Osteoblast (primary cell): Measurements from ENCODE around the gene TPO. TPM values are rescaled to one million over a fixed set of nuclear protein-coding genes. Genes with fewer than 3 reads are reported as not detected.

Experiments used
- DNase-seq: peaks from one replicate; pipeline ENCODE4 v3.0.0; 2011; ENCODE audit warnings: low spot score, mixed read lengths; ENCODE audit not compliant: insufficient read length; ENCODE audit errors: missing footprints
- H2AFZ ChIP-seq: 2 replicates; pipeline ENCODE4 v1.6.0; 2011; ENCODE audit warnings: mild to moderate bottlenecking, low read length
- H3K27ac ChIP-seq: 2 replicates; pipeline ENCODE4 v1.5.1; 2011; ENCODE audit warnings: mild to moderate bottlenecking, low read depth, low read length, moderate library complexity
- H3K27me3 ChIP-seq: 2 replicates; pipeline ENCODE4 v1.6.0; 2012; ENCODE audit warnings: mild to moderate bottlenecking, control low read depth, inconsistent platforms, low read length, moderate library complexity; ENCODE audit not compliant: insufficient read depth
- H3K36me3 ChIP-seq: 2 replicates; pipeline ENCODE4 v1.5.1; 2011; ENCODE audit warnings: mild to moderate bottlenecking, low read length, control low read depth, moderate library complexity; ENCODE audit not compliant: insufficient read depth
- H3K4me1 ChIP-seq: 2 replicates; pipeline ENCODE4 v1.5.1; 2011; ENCODE audit warnings: mild to moderate bottlenecking, low read length, control low read depth, moderate library complexity; ENCODE audit not compliant: insufficient read depth
- H3K4me2 ChIP-seq: 2 replicates; pipeline ENCODE4 v1.6.0; 2011; ENCODE audit warnings: mild to moderate bottlenecking, low read length; ENCODE audit not compliant: insufficient read depth
- H3K4me3 ChIP-seq: fragments of 200-600 bp; sonication (generic); 3 replicates; pipeline ENCODE4 v1.5.1; 2012; ENCODE audit warnings: mild to moderate bottlenecking, low read length, inconsistent platforms; ENCODE audit not compliant: insufficient read depth
- H3K79me2 ChIP-seq: 2 replicates; pipeline ENCODE4 v1.6.0; 2012; ENCODE audit warnings: mild to moderate bottlenecking, low read length, control low read depth, inconsistent platforms; ENCODE audit not compliant: insufficient read depth
- H3K9me3 ChIP-seq: 2 replicates; pipeline ENCODE4 v1.5.1; 2011; ENCODE audit warnings: low read depth, low read length, control low read depth
- H4K20me1 ChIP-seq: 2 replicates; pipeline ENCODE4 v1.6.0; 2012; ENCODE audit warnings: mild to moderate bottlenecking, low read length, control low read depth; ENCODE audit not compliant: insufficient read depth
- total RNA-seq: library from RNA; depleted of rRNA; stranded (reverse); fragments of >200 nt; gene quantifications from 2 replicates; pipeline ENCODE4 v1.2.3, GENCODE V29; 2012
- TF ChIP-seq, protein P1 (sequence below): IDR thresholded peaks from 2 replicates; pipeline ENCODE4 v1.5.1; 2011; ENCODE audit warnings: mild to moderate bottlenecking, low read depth, low read length, moderate library complexity; ENCODE audit errors: extremely low read depth

The TPO gene
- not detected in 2 replicates for total RNA-seq

DNA sequence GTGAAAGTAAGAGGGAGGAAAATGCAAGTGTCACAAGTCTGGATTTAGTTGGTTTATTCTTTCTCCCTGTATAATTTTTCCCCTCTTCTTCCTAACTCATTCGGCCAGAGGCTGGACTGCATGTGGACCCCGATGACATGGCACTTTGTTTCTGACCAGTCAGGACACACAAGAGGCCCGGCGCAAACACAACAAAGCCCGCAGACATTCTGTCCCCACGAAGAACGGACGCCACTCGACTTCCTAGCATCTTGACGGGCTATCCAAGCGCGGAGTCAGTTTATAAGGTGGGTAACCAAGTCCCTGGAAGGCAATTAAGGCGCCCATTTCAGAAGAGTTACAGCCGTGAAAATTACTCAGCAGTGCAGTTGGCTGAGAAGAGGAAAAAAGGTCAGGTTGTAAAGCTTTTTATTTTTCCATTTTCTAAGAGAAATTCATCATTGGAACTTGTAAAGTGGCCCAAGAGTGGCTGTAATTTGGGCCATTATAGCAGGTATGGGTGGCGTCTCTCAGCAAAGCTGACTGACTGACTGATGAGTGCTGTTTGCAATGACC is at the start of gene TPO:
TPO (plus strand) TSS at position 308 of the 555 bp plus-strand sequence. CDS start 946 bp downstream, outside the sequence.
- Histone ChIP-seq H4K20me1 (no peaks in the 10 kb centered on the region), H3K9me3 (no peaks in the 10 kb centered on the region), H3K27ac (no peak within 1 kb of the TSS), H3K4me3 (no peak within 1 kb of the TSS), H3K4me2 (no peak within 1 kb of the TSS), H3K36me3 (no peaks in the 10 kb centered on the region), H3K4me1 (no peaks in the 10 kb centered on the region), H3K79me2 (no peaks in the 10 kb centered on the region), H2AFZ (no peak within 1 kb of the TSS), H3K27me3 (no peaks in the 10 kb centered on the region)
- TF ChIP-seq, protein P1, sequence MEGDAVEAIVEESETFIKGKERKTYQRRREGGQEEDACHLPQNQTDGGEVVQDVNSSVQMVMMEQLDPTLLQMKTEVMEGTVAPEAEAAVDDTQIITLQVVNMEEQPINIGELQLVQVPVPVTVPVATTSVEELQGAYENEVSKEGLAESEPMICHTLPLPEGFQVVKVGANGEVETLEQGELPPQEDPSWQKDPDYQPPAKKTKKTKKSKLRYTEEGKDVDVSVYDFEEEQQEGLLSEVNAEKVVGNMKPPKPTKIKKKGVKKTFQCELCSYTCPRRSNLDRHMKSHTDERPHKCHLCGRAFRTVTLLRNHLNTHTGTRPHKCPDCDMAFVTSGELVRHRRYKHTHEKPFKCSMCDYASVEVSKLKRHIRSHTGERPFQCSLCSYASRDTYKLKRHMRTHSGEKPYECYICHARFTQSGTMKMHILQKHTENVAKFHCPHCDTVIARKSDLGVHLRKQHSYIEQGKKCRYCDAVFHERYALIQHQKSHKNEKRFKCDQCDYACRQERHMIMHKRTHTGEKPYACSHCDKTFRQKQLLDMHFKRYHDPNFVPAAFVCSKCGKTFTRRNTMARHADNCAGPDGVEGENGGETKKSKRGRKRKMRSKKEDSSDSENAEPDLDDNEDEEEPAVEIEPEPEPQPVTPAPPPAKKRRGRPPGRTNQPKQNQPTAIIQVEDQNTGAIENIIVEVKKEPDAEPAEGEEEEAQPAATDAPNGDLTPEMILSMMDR, result no peak
- no peak for DNase-seq

DNA sequence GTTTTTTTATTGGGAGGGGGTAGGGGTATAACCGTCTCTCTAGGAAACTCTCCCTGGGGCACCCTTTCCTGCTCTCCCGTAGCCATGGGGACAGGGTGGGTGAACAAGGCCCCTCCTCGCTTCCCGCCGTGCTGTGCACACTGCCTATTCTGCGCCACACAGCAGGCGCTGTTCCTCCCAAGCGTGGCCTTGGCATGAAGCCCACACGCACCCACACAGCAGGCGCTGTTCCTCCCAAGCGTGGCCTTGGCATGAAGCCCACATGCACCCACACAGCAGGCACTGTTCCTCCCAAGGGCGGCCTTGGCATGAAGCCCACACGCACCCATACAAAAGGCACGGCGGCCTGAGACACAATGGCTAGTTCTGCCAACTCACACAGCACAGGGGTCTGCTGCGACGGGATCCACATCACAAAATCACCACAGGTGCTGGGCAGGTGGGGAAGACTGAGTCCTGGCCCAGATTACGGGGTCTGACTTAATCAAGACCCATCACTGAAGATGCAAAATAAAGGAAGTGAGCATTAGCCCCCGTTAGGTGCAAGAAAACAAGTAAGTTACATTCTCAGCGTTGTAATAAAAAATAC is 46.6 kb upstream of the TPO start:
- DNase-seq, result no peak
- Histone ChIP-seq H3K27ac (no peak overlapping the region), H3K79me2 (no peaks in the 10 kb centered on the region), H3K4me2 (no peak overlapping the region), H3K4me3 (no peak overlapping the region), H4K20me1 (no peaks in the 10 kb centered on the region), H3K27me3 (no peaks in the 10 kb centered on the region), H3K36me3 (no peaks in the 10 kb centered on the region), H2AFZ (no peak overlapping the region), H3K9me3 (no peaks in the 10 kb centered on the region), H3K4me1 (no peaks in the 10 kb centered on the region)
- TF ChIP-seq, protein P1, result no peak

DNA sequence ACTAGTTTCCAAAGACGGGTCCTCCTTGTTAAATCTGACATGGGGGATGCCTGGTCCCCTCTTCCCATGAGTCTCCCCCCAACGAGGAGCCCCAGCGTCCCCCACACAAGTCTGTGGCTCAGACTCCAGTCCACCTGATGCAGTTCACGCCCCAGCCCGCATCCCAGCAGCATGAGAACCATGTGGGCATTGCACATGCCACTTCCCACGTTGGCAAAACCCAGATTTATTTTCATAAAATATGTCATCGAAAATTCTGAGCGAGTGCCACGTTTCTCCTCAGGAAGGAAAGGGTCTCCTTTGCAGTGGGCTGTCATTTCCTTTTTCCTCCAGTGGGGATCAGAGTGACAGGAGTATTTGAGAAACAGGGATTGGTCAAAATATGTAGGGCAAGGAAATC is 45.7 kb upstream of the TPO start:
- TF ChIP-seq, protein P1, result no peak
- Histone ChIP-seq H3K27me3 (no peaks in the 10 kb centered on the region), H3K4me2 (no peak overlapping the region), H4K20me1 (no peaks in the 10 kb centered on the region), H3K4me1 (no peaks in the 10 kb centered on the region), H3K9me3 (no peaks in the 10 kb centered on the region), H2AFZ (no peak overlapping the region), H3K36me3 (no peaks in the 10 kb centered on the region), H3K27ac (no peak overlapping the region), H3K79me2 (no peaks in the 10 kb centered on the region), H3K4me3 (no peak overlapping the region)
- DNase-seq, result no peak

DNA sequence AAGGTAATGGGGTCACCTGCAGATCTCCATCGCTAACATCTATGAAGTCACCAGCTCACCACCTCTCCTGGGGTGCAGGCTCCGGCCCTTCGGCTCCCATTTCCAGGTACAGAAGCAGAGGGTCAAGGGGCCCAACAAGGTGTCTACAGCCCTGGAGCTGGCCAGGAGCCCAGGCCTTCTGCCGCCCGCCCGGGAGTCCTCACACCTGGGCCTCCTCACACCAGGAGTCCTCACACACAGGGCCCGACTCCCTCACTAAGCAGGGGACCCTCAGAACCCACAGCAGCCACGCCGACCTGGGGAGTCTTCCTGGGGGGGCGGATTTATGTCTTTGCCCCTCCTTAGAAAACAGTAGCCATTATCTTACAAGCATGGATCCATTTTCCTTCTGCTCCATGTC is 43.4 kb upstream of the TPO start:
- H3K4me2 ChIP-seq, result no peak overlapping the region
- no peaks in the 10 kb centered on the region for H3K4me1 ChIP-seq
- no peak overlapping the region for H3K4me3 ChIP-seq
- no peak for DNase-seq
- TF ChIP-seq, protein P1, result no peak
- no peaks in the 10 kb centered on the region for H4K20me1 ChIP-seq
- H2AFZ ChIP-seq, result no peak overlapping the region
- H3K36me3 ChIP-seq, result no peaks in the 10 kb centered on the region
- H3K27ac ChIP-seq, result no peak overlapping the region
- no peaks in the 10 kb centered on the region for H3K79me2 ChIP-seq
- H3K27me3 ChIP-seq, result no peaks in the 10 kb centered on the region
- H3K9me3 ChIP-seq, result no peaks in the 10 kb centered on the region
